ENCODE measurements around the gene GPR107.

GPR107 gene

GRCh38 chr9:130117816-130118632 lies 64.3 kb downstream of the GPR107 start:
- DNase-seq (ENCODE audit: low read depth), result peak; percentile 84
- H3K4me3 ChIP-seq (ENCODE audit: low read length), result no peak overlapping the region
- peak; percentile 3 for TF ChIP-seq CTCF (conservative IDR thresholded peaks at IDR 0.05; ENCODE audit: low read depth, low read length)

GRCh38 chr9:130118841-130119518 lies 65.3 kb downstream of the GPR107 start:
- TF ChIP-seq CTCF (conservative IDR thresholded peaks at IDR 0.05; ENCODE audit: low read depth, low read length), result no peak

GRCh38 chr9:130119519-130120298 lies 66.0 kb downstream of the GPR107 start:
- TF ChIP-seq CTCF (conservative IDR thresholded peaks at IDR 0.05; ENCODE audit: low read depth, low read length), result no peak
- DNase-seq (ENCODE audit: low read depth), result no peak
- H3K4me3 ChIP-seq (ENCODE audit: low read length), result no peak overlapping the region

More at GRCh38 chr9:130118841-130119518, 65.3 kb downstream of the GPR107 start:
- no peak overlapping the region for H3K4me3 ChIP-seq (ENCODE audit: low read length)
- DNase-seq (ENCODE audit: low read depth), result no peak

- no peak for DNase-seq (ENCODE audit: low read depth)
- no peak for TF ChIP-seq CTCF (conservative IDR thresholded peaks at IDR 0.05; ENCODE audit: low read depth, low read length)
- no peak overlapping the region for H3K4me3 ChIP-seq (ENCODE audit: low read length)
Measured at GRCh38 chr9:130120299-130120587, 66.5 kb downstream of the GPR107 start.

GRCh38 chr9:130120832-130121231 lies 67.1 kb downstream of the GPR107 start:
- TF ChIP-seq CTCF (conservative IDR thresholded peaks at IDR 0.05; ENCODE audit: low read depth, low read length), result no peak
- no peak for DNase-seq (ENCODE audit: low read depth)
- H3K4me3 ChIP-seq (ENCODE audit: low read length), result no peak overlapping the region

GRCh38 chr9:130122456-130122855 lies 68.8 kb downstream of the GPR107 start:
- TF ChIP-seq CTCF (conservative IDR thresholded peaks at IDR 0.05; ENCODE audit: low read depth, low read length), result no peak
- H3K4me3 ChIP-seq (ENCODE audit: low read length), result no peak overlapping the region
- DNase-seq (ENCODE audit: low read depth), result no peak

All from retinal pigment epithelial cell (primary cell).